ENCODE measurements around the gene RAB18. TPM values are rescaled to one million over a fixed set of nuclear protein-coding genes. Genes with fewer than 3 reads are reported as not detected.
"Not testable (repeated sequence)": the region's sequence is repeated elsewhere in the genome, so short reads cannot be mapped to it uniquely, and the experiment has no call there.

RAB18 gene
- total RNA-seq (2014; rRNA removed; shearing (Covaris generic)) = 28.2 and 32.5 TPM in 2 replicates
- polyA plus RNA-seq (2015; cell fraction: cytosol; rRNA removed) = 26.6 and 28.3 TPM in 2 replicates
- polyA plus RNA-seq (2015; cell fraction: nucleus; rRNA removed) = 27.7 and 28.4 TPM in 2 replicates

- DNase-seq (ENCODE audit: low read depth, low spot score) = peak; percentile 95
- in situ Hi-C loops (cut with HindIII; ENCODE audit: low pct_unique_long_range_greater_than_20kb, low sequenced_read_pairs) = no loop called here
Measured at GRCh38 chr10:27504007-27504807, at the start of gene RAB18. Gene RAB18, plus strand, starts transcription at chr10:27504304. Its CDS starts 66 bp downstream, at chr10:27504370.

DNA sequence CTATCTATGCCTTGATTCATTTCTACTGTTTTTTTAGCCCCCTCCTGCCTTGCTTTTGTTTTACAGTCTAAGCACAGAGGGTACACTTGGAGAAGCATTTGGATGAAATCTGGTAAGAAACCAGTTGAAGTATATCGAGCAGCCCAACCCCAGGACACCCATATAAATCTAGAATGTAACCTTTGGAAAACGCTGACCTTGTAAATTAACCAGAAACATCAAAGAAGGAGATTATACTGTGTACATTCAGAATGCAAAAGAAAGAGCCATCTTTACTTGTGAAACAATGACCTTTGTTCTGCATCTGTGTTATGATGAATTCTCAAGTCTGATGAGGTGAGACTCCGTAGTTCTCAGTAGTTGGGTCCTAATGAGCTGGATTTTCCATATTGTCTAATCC lies 49.3 kb upstream of the RAB18 start:
- DNase-seq (ENCODE audit: low read depth, low spot score) = no peak
- in situ Hi-C loops (cut with HindIII; ENCODE audit: low pct_unique_long_range_greater_than_20kb, low sequenced_read_pairs) = no loop called here

DNA sequence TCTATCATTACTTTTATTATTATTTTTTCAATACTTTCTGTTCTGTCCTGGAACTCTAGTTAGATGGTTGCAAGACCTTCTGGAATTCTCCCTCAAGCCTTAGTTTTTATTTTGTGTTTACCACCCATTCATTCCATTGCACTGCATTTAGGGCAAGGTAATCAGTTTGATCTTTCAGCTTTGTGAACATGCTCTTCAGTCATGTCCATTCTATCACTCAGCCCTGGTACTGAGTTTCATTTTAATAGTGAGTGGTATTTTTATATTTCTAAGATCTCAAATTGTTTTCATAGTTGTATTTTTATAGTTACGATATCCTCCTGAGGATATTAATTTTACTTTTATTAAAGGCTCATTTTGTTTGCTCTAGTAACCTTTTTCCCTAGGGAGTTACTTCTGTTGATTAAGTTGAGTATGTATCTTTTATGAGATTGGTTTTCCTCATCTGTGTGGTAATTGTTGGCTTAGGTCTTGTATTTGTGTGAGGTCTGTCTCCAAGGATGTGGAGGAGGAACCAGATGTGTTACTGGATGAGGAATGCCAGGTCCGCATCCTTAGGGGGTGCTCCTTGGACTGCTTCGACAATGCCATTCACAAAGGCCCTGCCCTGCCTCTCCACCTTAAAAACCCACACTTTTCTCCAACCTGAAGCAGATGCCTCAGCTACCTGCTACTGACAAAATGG lies 46.7 kb upstream of the RAB18 start:
- DNase-seq (ENCODE audit: low read depth, low spot score) = no peak
- in situ Hi-C loops (cut with HindIII; ENCODE audit: low pct_unique_long_range_greater_than_20kb, low sequenced_read_pairs) = no loop called here

DNA sequence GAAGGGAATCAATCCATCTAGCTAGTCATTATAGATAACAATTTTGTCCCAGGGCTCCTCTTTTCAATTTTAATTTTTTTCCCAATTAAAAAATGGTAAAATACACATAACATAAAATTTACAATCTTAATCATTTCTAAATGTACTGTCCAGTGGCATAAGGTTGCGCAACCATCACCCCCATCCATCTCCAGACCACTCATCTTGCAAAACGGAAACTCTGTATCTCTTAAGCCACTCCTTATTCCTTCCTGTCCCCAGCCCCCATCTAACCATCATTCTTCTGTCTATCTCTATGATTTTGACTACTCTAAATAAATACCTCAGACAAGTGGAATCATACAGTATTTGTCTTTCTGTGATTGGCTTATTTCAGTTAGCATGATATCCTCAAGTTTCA lies 46.1 kb upstream of the RAB18 start:
- in situ Hi-C loops (cut with HindIII; ENCODE audit: low pct_unique_long_range_greater_than_20kb, low sequenced_read_pairs) = no loop called here

GRCh38 chr10:27461312-27461711 lies 42.8 kb upstream of the RAB18 start:
- in situ Hi-C loops (cut with HindIII; ENCODE audit: low pct_unique_long_range_greater_than_20kb, low sequenced_read_pairs) = no loop called here

More for the DNA sequence above, 46.1 kb upstream of the RAB18 start:
- no peak for DNase-seq (ENCODE audit: low read depth, low spot score)

GRCh38 chr10:27463961-27464360 lies 40.1 kb upstream of the RAB18 start:
- in situ Hi-C loops (cut with HindIII; ENCODE audit: low pct_unique_long_range_greater_than_20kb, low sequenced_read_pairs) = no loop called here
- DNase-seq (ENCODE audit: low read depth, low spot score) = no peak

More at GRCh38 chr10:27461312-27461711, 42.8 kb upstream of the RAB18 start:
- no peak for DNase-seq (ENCODE audit: low read depth, low spot score)

GRCh38 chr10:27464993-27465392 lies 39.1 kb upstream of the RAB18 start:
- no peak for DNase-seq (ENCODE audit: low read depth, low spot score)
- in situ Hi-C loops (cut with HindIII; ENCODE audit: low pct_unique_long_range_greater_than_20kb, low sequenced_read_pairs) = no loop called here

GRCh38 chr10:27465596-27465995 lies 38.5 kb upstream of the RAB18 start:
- DNase-seq (ENCODE audit: low read depth, low spot score); in situ Hi-C loops (cut with HindIII; ENCODE audit: low pct_unique_long_range_greater_than_20kb, low sequenced_read_pairs): not testable (repeated sequence)

- in situ Hi-C loops (cut with HindIII; ENCODE audit: low pct_unique_long_range_greater_than_20kb, low sequenced_read_pairs) = no loop called here
- no peak for DNase-seq (ENCODE audit: low read depth, low spot score)
Measured at GRCh38 chr10:27470885-27471284, 33.2 kb upstream of the RAB18 start.

DNA sequence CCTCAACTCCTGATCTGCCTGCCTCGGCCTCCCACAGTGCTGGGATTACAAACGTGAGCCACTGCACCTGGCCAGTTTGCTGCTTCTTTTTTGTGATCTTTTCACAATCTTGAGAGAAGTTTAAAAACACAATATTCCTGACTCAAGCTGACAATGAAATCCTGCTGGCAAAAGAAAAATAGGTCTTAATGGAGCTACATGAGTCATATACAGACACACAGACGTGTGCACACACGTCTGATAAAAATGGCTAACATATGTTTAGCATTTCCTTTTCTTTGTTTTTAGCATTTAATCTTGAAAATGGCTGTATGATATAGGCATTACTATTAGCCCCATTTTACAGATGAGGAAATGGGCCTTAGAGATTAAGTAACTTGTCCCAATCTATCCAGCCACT lies 29.4 kb upstream of the RAB18 start:
- no peak for DNase-seq (ENCODE audit: low read depth, low spot score)
- in situ Hi-C loops (cut with HindIII; ENCODE audit: low pct_unique_long_range_greater_than_20kb, low sequenced_read_pairs) = no loop called here

DNA sequence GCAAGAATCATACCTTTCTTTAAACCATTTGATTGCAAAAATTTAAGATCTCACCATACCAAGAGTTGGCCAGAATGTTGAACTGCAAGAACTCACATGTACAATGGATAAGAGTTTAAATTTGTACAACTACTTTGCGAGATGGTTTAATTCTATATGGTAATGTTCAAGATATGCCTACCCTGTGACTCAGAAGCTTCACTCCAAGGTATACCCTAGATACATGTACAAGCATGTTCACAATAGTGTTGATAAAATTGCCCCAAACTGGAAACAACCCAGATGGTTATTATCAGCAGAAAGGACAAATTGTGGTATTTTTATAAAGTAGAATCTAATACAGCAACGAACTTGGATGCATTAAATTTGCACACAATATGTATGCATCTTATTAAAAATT lies 25.1 kb upstream of the RAB18 start:
- in situ Hi-C loops (cut with HindIII; ENCODE audit: low pct_unique_long_range_greater_than_20kb, low sequenced_read_pairs) = no loop called here
- DNase-seq (ENCODE audit: low read depth, low spot score) = no peak

DNA sequence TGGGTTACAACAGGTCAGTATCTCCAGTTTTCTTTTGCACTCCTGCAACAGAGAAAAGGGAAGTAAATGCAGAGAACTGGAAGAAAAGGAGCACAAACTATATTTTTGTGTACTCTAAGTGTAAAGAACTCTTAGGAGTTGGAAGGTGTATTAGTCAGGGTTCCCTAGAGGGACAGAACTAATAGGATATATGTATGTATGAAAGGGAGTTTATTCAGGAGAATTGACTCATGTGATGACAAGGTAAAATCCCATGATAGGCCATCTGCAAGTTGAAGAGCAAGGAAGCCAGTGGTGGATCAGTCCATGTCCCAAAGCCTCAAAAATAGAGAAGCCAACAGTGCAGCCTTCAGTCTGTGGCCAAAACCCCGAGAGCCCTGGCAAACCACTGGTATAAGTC lies 22.6 kb upstream of the RAB18 start:
- in situ Hi-C loops (cut with HindIII; ENCODE audit: low pct_unique_long_range_greater_than_20kb, low sequenced_read_pairs) = no loop called here
- DNase-seq (ENCODE audit: low read depth, low spot score) = no peak

DNA sequence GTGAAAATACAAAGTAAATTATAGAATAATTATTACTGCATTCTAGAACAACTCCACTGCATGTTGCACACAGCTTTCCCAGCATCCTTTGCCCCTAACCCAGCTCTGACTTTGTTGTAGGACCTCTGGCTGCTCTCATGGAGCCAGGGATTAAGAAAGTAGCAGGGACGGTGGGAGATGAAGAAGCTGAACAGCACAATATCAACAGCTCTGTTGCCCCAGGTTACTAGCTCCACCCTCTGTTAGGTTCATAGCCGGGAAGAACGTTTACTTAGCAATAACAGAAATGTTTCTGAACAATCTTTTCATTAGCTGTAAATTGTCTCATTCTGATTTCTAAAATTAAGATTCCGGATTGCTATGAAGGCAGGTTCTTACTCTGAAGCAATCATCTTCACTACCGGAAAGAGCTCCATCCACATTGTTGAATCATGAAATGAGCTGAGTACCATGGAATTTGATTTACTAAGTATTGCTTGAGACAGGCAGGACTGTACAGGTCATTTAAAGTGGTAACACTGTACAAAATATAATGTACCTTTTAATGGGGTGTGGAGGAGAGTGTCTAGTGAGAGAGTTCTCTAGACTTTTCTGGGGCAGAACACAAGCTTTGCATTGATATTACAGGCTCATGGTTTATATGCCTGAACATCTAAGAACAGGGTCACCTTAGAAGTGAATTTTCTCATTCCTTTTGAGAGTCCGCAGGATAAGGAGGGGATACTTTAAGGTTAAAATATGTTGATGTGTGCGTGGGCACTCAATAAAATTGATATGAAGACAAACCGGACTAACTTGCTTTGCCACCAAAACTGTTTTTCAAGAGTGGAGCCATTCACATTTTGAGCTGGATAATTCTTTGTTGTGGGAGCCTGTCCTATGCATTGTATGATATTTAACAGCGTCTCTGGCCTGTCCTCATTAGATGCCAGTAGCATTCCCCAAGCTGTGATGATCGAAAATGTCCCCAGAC lies 20.8 kb upstream of the RAB18 start:
- no peak for DNase-seq (ENCODE audit: low read depth, low spot score)
- in situ Hi-C loops (cut with HindIII; ENCODE audit: low pct_unique_long_range_greater_than_20kb, low sequenced_read_pairs) = no loop called here

DNA sequence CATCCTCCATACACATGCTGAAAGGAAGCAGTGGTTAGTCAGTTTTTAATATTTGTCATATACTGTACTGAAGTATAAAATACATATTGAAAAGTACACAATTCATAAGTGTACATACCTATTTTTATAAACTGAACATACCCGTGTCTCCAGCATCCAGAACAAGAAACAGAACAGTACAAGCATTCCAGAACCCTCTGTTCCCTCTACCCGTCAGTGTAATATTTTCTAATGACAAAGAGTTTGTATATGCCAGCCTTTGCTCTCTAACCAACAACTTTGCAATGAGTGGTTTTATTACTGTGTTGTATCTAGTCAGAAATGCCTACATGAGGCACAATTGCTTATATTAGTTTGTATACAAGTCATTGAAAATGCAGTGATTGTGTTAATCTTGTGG lies 18.7 kb upstream of the RAB18 start:
- in situ Hi-C loops (cut with HindIII; ENCODE audit: low pct_unique_long_range_greater_than_20kb, low sequenced_read_pairs) = no loop called here
- DNase-seq (ENCODE audit: low read depth, low spot score) = no peak

DNA sequence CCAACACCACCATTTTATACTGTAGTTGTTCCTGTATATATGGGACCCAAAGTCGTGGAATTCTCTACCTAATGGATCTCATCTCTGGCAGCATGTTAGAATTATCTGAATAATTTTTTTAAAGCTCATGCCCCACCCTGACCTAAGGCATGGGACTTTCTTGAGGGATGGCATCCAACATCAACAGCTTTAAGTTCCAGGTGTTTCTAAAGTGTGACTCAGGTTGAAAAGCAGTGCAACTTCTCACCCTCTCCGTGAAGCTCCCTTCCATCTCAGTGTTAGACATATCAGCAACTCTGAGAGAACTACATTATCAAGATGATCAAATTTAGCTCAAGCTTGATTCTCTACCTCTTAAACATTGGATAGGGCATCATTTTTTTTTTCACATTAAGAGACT lies 18.1 kb upstream of the RAB18 start:
- DNase-seq (ENCODE audit: low read depth, low spot score) = no peak
- in situ Hi-C loops (cut with HindIII; ENCODE audit: low pct_unique_long_range_greater_than_20kb, low sequenced_read_pairs) = no loop called here

GRCh38 chr10:27490807-27491206 lies 13.3 kb upstream of the RAB18 start:
- no peak for DNase-seq (ENCODE audit: low read depth, low spot score)
- in situ Hi-C loops (cut with HindIII; ENCODE audit: low pct_unique_long_range_greater_than_20kb, low sequenced_read_pairs) = no loop called here

GRCh38 chr10:27494116-27494805 lies 9.8 kb upstream of the RAB18 start:
- DNase-seq (ENCODE audit: low read depth, low spot score) = no peak
- in situ Hi-C loops (cut with HindIII; ENCODE audit: low pct_unique_long_range_greater_than_20kb, low sequenced_read_pairs) = no loop called here
